GM12892 (cell line): ENCODE results near the gene EPN3.

Experiments
- POLR2A ChIP-seq: IDR thresholded peaks from 2 replicates; pipeline ENCODE4 v1.6.1; 2011; ENCODE audit warnings: low read depth, low read length, control low read depth
- POLR2AphosphoS5 ChIP-seq: IDR thresholded peaks from 2 replicates; pipeline ENCODE4 v1.6.1; 2011; ENCODE audit warnings: low read depth, low read length, control low read depth
- TAF1 ChIP-seq: IDR thresholded peaks from 2 replicates; pipeline ENCODE4 v1.6.1; 2011; ENCODE audit warnings: low read depth, mild to moderate bottlenecking, control low read depth, low read length, borderline replicate concordance

DNA sequence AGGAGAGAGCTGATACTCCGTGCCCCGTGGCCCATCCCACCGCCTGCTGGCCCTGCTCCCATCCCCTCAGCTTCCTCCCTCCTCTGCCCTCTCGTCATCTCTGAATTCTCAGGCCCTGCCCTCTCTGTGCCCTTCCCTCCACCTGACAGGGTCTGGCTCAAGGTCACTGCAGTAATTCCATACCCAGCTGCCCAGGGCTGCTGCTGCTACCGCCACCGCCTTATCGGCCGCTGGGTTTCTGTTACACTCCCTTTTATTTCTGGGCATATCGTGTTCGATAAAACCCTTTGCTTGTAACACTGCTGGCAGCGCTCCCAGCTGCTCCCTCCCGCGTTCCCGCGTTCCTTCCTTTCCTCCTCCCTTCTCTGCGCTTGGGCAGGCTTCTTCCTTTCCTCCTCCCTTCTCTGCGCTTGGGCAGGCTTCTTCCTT, 1.2 kb downstream of the EPN3 start:
- TF ChIP-seq POLR2A, result no peak
- no peak for TF ChIP-seq POLR2AphosphoS5
- TF ChIP-seq TAF1, result no peak
